Mesenchymal stem cell (in vitro differentiated cells and primary cell): ENCODE data around the gene BRD7.

Experiments used
- DNase-seq: peaks from one replicate; pipeline ENCODE4 v3.0.0-alpha.2; 2013
- H2AFZ ChIP-seq: one replicate; pipeline ENCODE4 v1.6.1; 2013; ENCODE audit warnings: low read depth, mild to moderate bottlenecking, control low read depth, inconsistent platforms, low read length, moderate library complexity
- H2AK5ac ChIP-seq: 2 replicates; pipeline ENCODE4 v1.6.1; 2013; ENCODE audit warnings: low read length, moderate library complexity, mild to moderate bottlenecking, inconsistent platforms; ENCODE audit not compliant: severe bottlenecking
- H2BK120ac ChIP-seq: one replicate; pipeline ENCODE4 v1.6.1; 2013; ENCODE audit warnings: low read depth, mild to moderate bottlenecking, inconsistent platforms, low read length, moderate library complexity
- H2BK12ac ChIP-seq, 2 experiments: one replicate each; pipeline ENCODE4 v1.6.1; 2013; ENCODE audit warnings: inconsistent platforms in 2 of 2, low read length in 2 of 2, mild to moderate bottlenecking in 2 of 2, moderate library complexity in 2 of 2, control low read depth in 1 of 2
- H2BK15ac ChIP-seq: one replicate; pipeline ENCODE4 v1.6.1; 2013; ENCODE audit warnings: mild to moderate bottlenecking, low read depth, inconsistent platforms; ENCODE audit not compliant: poor library complexity, severe bottlenecking
- H2BK5ac ChIP-seq: 2 replicates; pipeline ENCODE4 v1.6.1; 2013; ENCODE audit warnings: low read depth, mild to moderate bottlenecking, low read length, control low read depth, inconsistent platforms; ENCODE audit not compliant: poor library complexity, severe bottlenecking
- H3K14ac ChIP-seq, 2 experiments: one replicate each; pipeline ENCODE4 v1.6.1; 2013; ENCODE audit warnings: inconsistent platforms in 2 of 2, low read length in 2 of 2, control low read depth in 1 of 2, mild to moderate bottlenecking in 1 of 2, moderate library complexity in 1 of 2
- H3K18ac ChIP-seq, 2 experiments: one replicate each; pipeline ENCODE4 v1.6.1; 2013; ENCODE audit warnings: inconsistent platforms in 2 of 2, low read length in 2 of 2, control low read depth in 1 of 2, low read depth in 1 of 2, mild to moderate bottlenecking in 1 of 2
- H3K23ac ChIP-seq, 2 experiments: one replicate each; pipeline ENCODE4 v1.6.1; 2013; ENCODE audit warnings: inconsistent platforms in 2 of 2, low read length in 2 of 2, mild to moderate bottlenecking in 2 of 2, moderate library complexity in 2 of 2, control low read depth in 1 of 2
- H3K27ac ChIP-seq: 2 replicates; pipeline ENCODE4 v1.5.1; 2013; ENCODE audit warnings: mild to moderate bottlenecking, moderate library complexity, low read length, control low read depth, inconsistent platforms; ENCODE audit not compliant: poor library complexity, severe bottlenecking
- H3K27me3 ChIP-seq, 2 experiments: 2 replicates each; pipeline versions ENCODE4 v1.6.1 to v1.7.0; 2013; ENCODE audit warnings: low read length in 2 of 2, mild to moderate bottlenecking in 2 of 2, moderate library complexity in 2 of 2, control low read depth in 1 of 2, inconsistent platforms in 1 of 2; ENCODE audit not compliant: control insufficient read depth in 1 of 2, insufficient read depth in 1 of 2
- H3K36me3 ChIP-seq, 2 experiments: 2 replicates each; pipeline versions ENCODE4 v1.6.1 to v1.7.0; 2013; ENCODE audit warnings: low read length in 2 of 2, control low read depth in 1 of 2, inconsistent platforms in 1 of 2, low read depth in 1 of 2, mild to moderate bottlenecking in 1 of 2; ENCODE audit not compliant: insufficient read depth in 2 of 2, control insufficient read depth in 1 of 2
- H3K4ac ChIP-seq, 2 experiments: one replicate each; pipeline ENCODE4 v1.6.1; 2013; ENCODE audit warnings: inconsistent platforms in 2 of 2, low read length in 2 of 2, mild to moderate bottlenecking in 2 of 2, moderate library complexity in 2 of 2, control low read depth in 1 of 2, low read depth in 1 of 2
- H3K4me1 ChIP-seq: 2 replicates; pipeline ENCODE4 v1.6.1; 2013; ENCODE audit warnings: low read depth, low read length, control low read depth; ENCODE audit not compliant: control insufficient read depth, insufficient read depth
- H3K4me2 ChIP-seq: 2 replicates; pipeline ENCODE4 v1.6.1; 2013; ENCODE audit warnings: low read length, mild to moderate bottlenecking, inconsistent platforms; ENCODE audit not compliant: poor library complexity, severe bottlenecking
- H3K4me3 ChIP-seq, 2 experiments: 2 replicates each; pipeline versions ENCODE4 v1.5.1 to v1.7.0; 2013; ENCODE audit warnings: low read length in 2 of 2, mild to moderate bottlenecking in 2 of 2, control low read depth in 1 of 2, low read depth in 1 of 2; ENCODE audit not compliant: insufficient read depth in 1 of 2
- H3K79me1 ChIP-seq: replicated peaks from 2 replicates; pipeline ENCODE4 v1.6.1; 2013; ENCODE audit warnings: mild to moderate bottlenecking, control low read depth, low read length, inconsistent platforms; ENCODE audit not compliant: poor library complexity, severe bottlenecking
- H3K9ac ChIP-seq: 2 replicates; pipeline ENCODE4 v1.7.0; 2013; ENCODE audit warnings: mild to moderate bottlenecking, low read length, moderate library complexity
- H3K9me3 ChIP-seq: 2 replicates; pipeline ENCODE4 v1.7.0; 2013; ENCODE audit warnings: mild to moderate bottlenecking, low read length; ENCODE audit not compliant: control insufficient read depth
- H4K8ac ChIP-seq: one replicate; pipeline ENCODE4 v1.6.1; 2013; ENCODE audit warnings: inconsistent platforms, mild to moderate bottlenecking, low read length, moderate library complexity
- H4K91ac ChIP-seq: one replicate; pipeline ENCODE4 v1.6.1; 2013; ENCODE audit warnings: mild to moderate bottlenecking, low read length, inconsistent platforms
- WGBS: methylation state at CpG from one replicate; pipeline ENCODE4 v1.1.7; 2013; ENCODE audit warnings: mixed read lengths; 5-methylcytosine and 5-hydroxymethylcytosine counted together

The BRD7 gene

DNA sequence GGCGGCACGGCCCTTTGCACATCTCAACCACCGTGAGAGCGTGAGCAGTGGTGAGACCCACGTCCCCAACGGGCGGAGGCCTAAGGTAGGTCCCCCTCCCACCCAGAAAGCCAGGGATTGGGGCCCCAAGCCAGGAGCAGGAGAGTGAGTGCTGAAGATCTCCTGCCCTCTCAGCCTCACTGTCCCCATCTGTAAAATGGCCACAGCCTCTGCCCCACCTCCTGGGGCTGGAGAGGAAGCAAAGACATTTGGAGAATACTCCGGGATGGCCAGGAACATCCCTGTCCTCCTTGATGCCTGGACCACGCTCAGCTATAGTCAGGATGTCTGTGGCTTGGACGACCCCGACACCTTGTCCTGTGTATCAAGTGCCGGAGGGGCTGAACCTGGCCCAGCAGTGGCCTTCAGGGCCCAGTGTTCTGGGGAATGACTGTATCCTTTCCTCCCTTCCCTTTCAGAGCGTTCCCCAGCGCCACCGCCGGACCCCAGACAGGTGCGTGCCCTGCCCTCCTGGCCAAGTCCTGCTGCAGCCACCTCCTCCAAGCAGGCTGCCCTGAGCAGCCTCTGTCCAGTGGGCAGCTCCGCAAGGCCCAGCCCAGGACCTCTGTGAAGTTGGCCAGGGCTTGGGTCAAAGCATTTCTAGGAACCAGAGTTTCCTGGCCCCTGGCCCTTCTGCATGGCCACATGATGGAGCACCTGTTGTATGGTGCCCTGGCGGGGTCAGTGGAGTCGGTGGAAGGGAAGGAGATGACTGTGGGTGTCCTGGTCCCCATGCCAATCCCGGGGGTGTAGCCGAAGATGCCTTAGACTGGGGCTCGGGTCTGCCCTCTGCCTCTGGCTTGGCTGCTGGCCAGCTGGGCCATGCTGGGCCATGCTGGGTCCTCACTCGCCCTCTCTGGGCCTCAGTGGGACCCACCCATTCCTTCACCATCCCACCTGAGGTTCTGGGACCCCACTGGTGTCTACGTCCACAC is 64.0 kb downstream of the BRD7 start:
- no peak overlapping the region for H4K8ac ChIP-seq
- H2BK5ac ChIP-seq = no peak overlapping the region
- peak overlapping the region in 1 of 2 experiments; percentile 19 for H3K14ac ChIP-seq
- H3K9ac ChIP-seq = no peak overlapping the region
- H4K91ac ChIP-seq = no peak overlapping the region
- no peak overlapping the region for H2BK12ac ChIP-seq
- peaks cover 10 to 39% of the 10 kb centered on the region in 2 experiments for H3K36me3 ChIP-seq
- H3K27ac ChIP-seq = no peak overlapping the region
- peaks cover 29% of the 10 kb centered on the region for H3K4me1 ChIP-seq
- H2AK5ac ChIP-seq = no peak overlapping the region
- H3K27me3 ChIP-seq = no peaks in the 10 kb centered on the region
- no peak overlapping the region for H3K4me2 ChIP-seq
- H3K23ac ChIP-seq = no peak overlapping the region
- no peaks in the 10 kb centered on the region for H3K9me3 ChIP-seq
- DNase-seq = no peak
- WGBS = 95% methylated on average over 20 of the region's 25 CpGs
- no peak overlapping the region for H2AFZ ChIP-seq
- H3K4me3 ChIP-seq = peak overlapping the region in 1 of 2 experiments; percentile 10
- no peak overlapping the region for H2BK15ac ChIP-seq
- no peak overlapping the region for H3K18ac ChIP-seq
- no peaks in the 10 kb centered on the region for H3K79me1 ChIP-seq
- no peak overlapping the region for H3K4ac ChIP-seq
- H2BK120ac ChIP-seq = no peak overlapping the region

DNA sequence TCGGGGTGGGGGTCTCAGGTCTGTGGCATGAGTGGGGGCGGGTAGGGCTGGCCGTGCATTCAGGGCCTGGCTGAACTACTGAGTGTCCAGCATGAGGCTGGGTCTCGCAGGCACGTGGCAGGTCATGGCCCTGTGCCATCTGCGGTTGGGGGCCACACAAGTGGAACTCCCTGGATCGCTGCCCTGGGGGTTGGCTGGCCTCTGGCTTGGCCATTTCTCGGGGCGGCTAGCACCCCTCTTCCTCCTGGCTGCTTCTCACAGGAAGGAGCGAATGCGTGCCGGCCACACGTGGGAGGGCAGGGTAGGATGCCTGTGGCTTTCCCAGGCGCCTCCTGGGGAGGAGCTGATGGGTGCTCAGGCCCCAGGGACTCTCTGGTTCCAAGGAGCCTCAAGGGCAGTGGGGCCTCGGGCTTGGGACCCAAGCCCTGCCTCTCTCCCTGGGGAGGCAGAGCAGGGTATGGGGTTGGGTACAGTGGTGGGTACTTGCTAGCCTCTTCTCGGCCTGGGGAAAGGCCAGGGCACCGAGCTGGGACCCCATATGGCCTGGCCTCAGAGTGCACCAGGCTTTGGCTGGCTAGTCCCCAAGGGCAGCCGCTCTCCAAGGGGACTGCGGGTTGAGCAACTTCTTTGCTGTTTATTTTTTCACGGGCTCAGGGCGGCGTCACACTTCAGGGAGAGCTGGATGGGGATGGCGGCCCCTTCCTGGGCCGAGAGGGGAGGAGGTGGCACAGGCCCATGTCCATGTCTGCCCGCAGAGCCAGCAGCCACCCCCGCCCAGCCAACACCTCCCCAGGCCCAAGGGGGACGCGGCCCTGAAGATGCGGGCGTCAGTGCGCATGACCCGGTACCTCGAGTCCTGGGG is 65.0 kb downstream of the BRD7 start:
- no peak overlapping the region for H2BK15ac ChIP-seq
- peak overlapping the region in 1 of 2 experiments; percentile 10 for H3K4me3 ChIP-seq
- H2AK5ac ChIP-seq = no peak overlapping the region
- no peaks in the 10 kb centered on the region for H3K27me3 ChIP-seq
- H2AFZ ChIP-seq = no peak overlapping the region
- no peaks in the 10 kb centered on the region for H3K79me1 ChIP-seq
- peak; percentile 28 for DNase-seq
- peak overlapping the region in 1 of 2 experiments; percentile 19 for H3K14ac ChIP-seq
- H4K91ac ChIP-seq = no peak overlapping the region
- no peak overlapping the region for H3K4ac ChIP-seq
- no peak overlapping the region for H2BK12ac ChIP-seq
- H3K23ac ChIP-seq = no peak overlapping the region
- WGBS = 93% methylated on average over 33 of the region's 33 CpGs
- no peak overlapping the region for H2BK120ac ChIP-seq
- H2BK5ac ChIP-seq = no peak overlapping the region
- no peak overlapping the region for H3K9ac ChIP-seq
- H3K4me2 ChIP-seq = no peak overlapping the region
- H4K8ac ChIP-seq = no peak overlapping the region
- H3K18ac ChIP-seq = no peak overlapping the region
- peaks cover 10 to 48% of the 10 kb centered on the region in 2 experiments for H3K36me3 ChIP-seq
- H3K27ac ChIP-seq = no peak overlapping the region
- H3K9me3 ChIP-seq = no peaks in the 10 kb centered on the region
- peaks cover 29% of the 10 kb centered on the region for H3K4me1 ChIP-seq

DNA sequence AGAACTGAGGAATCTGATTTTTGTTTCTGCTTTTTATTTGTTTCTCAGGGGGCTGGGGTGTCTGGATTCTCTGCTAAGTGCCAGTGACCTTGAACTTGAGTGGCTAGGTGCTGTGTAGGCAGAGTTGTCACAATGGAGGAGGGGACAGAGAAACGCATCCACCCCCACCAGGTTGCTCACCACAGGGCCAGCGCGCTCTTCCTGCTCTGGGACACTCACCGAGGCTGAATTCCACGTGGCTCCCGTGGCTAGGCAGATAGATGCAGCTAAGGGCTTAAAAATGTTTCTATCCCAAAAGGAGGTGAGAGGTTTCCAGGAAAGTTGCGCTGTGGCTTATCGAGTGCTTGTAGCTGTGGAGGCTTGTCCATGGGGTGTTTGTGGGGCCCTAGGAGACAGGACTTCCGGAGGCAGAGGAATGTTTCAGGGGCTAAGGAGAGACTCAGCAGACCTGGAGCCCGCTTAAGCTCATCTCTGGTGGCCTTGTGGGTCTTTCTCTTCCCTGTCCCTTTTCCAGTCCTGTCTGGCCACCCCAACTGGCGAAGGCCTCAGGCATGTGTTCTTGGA is 65.7 kb downstream of the BRD7 start:
- H3K36me3 ChIP-seq = peaks cover 10 to 48% of the 10 kb centered on the region in 2 experiments
- H3K9ac ChIP-seq = no peak overlapping the region
- no peak overlapping the region for H2AFZ ChIP-seq
- no peaks in the 10 kb centered on the region for H3K27me3 ChIP-seq
- no peak overlapping the region for H4K8ac ChIP-seq
- no peak overlapping the region for H4K91ac ChIP-seq
- no peak for DNase-seq
- no peak overlapping the region for H3K4me2 ChIP-seq
- H2BK120ac ChIP-seq = no peak overlapping the region
- peaks cover 29% of the 10 kb centered on the region for H3K4me1 ChIP-seq
- no peak overlapping the region for H2BK5ac ChIP-seq
- H3K4me3 ChIP-seq = no peak overlapping the region
- H3K23ac ChIP-seq = no peak overlapping the region
- no peak overlapping the region for H2AK5ac ChIP-seq
- no peak overlapping the region for H3K14ac ChIP-seq
- H3K9me3 ChIP-seq = no peaks in the 10 kb centered on the region
- no peak overlapping the region for H2BK12ac ChIP-seq
- H2BK15ac ChIP-seq = no peak overlapping the region
- no peaks in the 10 kb centered on the region for H3K79me1 ChIP-seq
- WGBS = 95% methylated on average over 11 of the region's 11 CpGs
- no peak overlapping the region for H3K4ac ChIP-seq
- peak overlapping the region in 1 of 2 experiments; percentile 8 for H3K18ac ChIP-seq
- no peak overlapping the region for H3K27ac ChIP-seq
